Keratinocyte (primary cell): Measurements from ENCODE around the gene RANBP10. TPM values are rescaled to one million over a fixed set of nuclear protein-coding genes. Genes with fewer than 3 reads are reported as not detected.

Source experiments
- DNase-seq: peaks from one replicate; pipeline ENCODE4 v3.0.0-alpha.2; 2011; ENCODE audit warnings: low read depth, missing footprints, low spot score
- FAIRE-seq: peaks from 2 replicates; lab custom pipeline; 2011; peaks lifted over from hg19 to GRCh38; lab: Jason Lieb, UNC
- H2AFZ ChIP-seq: 2 replicates; pipeline ENCODE4 v1.6.0; 2012; ENCODE audit warnings: low read length, control low read depth, inconsistent platforms; ENCODE audit not compliant: control insufficient read depth
- H3K27ac ChIP-seq: 2 replicates; pipeline ENCODE4 v1.5.1; 2011; ENCODE audit warnings: low read length; ENCODE audit not compliant: control insufficient read depth, insufficient read depth
- H3K27me3 ChIP-seq: 3 replicates; pipeline ENCODE4 v1.6.0; 2011; ENCODE audit warnings: low read length; ENCODE audit not compliant: control insufficient read depth, insufficient read depth; ENCODE audit errors: extremely low read depth
- H3K36me3 ChIP-seq, 2 experiments: 2 replicates in 1 of 2; 3 replicates in 1 of 2; pipeline ENCODE4 v1.5.1; 2011; ENCODE audit warnings: low read length in 2 of 2, mild to moderate bottlenecking in 1 of 2; ENCODE audit not compliant: control insufficient read depth in 2 of 2, insufficient read depth in 2 of 2; ENCODE audit errors: extremely low read depth in 1 of 2
- H3K4me1 ChIP-seq: 3 replicates; pipeline ENCODE4 v1.5.1; 2011; ENCODE audit warnings: low read length; ENCODE audit not compliant: control insufficient read depth, insufficient read depth; ENCODE audit errors: extremely low read depth
- H3K4me2 ChIP-seq: 3 replicates; pipeline ENCODE4 v1.6.0; 2011; ENCODE audit warnings: low read depth, low read length; ENCODE audit not compliant: control insufficient read depth, insufficient read depth; ENCODE audit errors: extremely low read depth
- H3K4me3 ChIP-seq, 3 experiments: fragments of 200-600 bp in 1 of 3; sonication (generic) in 1 of 3; 2 replicates in 2 of 3; 3 replicates in 1 of 3; pipeline ENCODE4 v1.5.1; 2011 to 2016; ENCODE audit warnings: low read length in 3 of 3, mild to moderate bottlenecking in 3 of 3, control low read depth in 2 of 3, inconsistent platforms in 1 of 3, low read depth in 1 of 3, mixed read lengths in 1 of 3, mixed run types in 1 of 3, moderate library complexity in 1 of 3; ENCODE audit not compliant: control insufficient read depth in 2 of 3, insufficient read depth in 2 of 3; ENCODE audit errors: extremely low read depth in 1 of 3
- H3K79me2 ChIP-seq: 2 replicates; pipeline ENCODE4 v1.6.0; 2012; ENCODE audit warnings: low read length; ENCODE audit not compliant: control insufficient read depth, insufficient read depth
- H3K9ac ChIP-seq: 3 replicates; pipeline ENCODE4 v1.6.0; 2011; ENCODE audit warnings: low read length; ENCODE audit not compliant: control insufficient read depth, insufficient read depth; ENCODE audit errors: extremely low read depth
- H3K9me1 ChIP-seq: 3 replicates; pipeline ENCODE4 v1.6.0; 2011; ENCODE audit warnings: low read length; ENCODE audit not compliant: control insufficient read depth, insufficient read depth; ENCODE audit errors: extremely low read depth
- H3K9me3 ChIP-seq: 2 replicates; pipeline ENCODE4 v1.5.1; 2012; ENCODE audit warnings: low read depth, low read length; ENCODE audit not compliant: control insufficient read depth
- H4K20me1 ChIP-seq: 3 replicates; pipeline ENCODE4 v1.6.0; 2011; ENCODE audit warnings: low read length; ENCODE audit not compliant: control insufficient read depth, insufficient read depth; ENCODE audit errors: extremely low read depth
- CTCF ChIP-seq, 3 experiments: IDR thresholded peaks in 1 of 3; conservative IDR thresholded peaks in 1 of 3; optimal IDR thresholded peaks in 1 of 3; 2 replicates in 2 of 3; 3 replicates in 1 of 3; pipeline versions ENCODE3 to v1.5.1; 2011; ENCODE audit warnings: low read length in 3 of 3, mild to moderate bottlenecking in 3 of 3, moderate library complexity in 2 of 3, control low read depth in 1 of 3, inconsistent platforms in 1 of 3; ENCODE audit not compliant: insufficient read depth in 2 of 3; ENCODE audit errors: extremely low read depth in 1 of 3
- EZH2 ChIP-seq: IDR thresholded peaks from one replicate; pipeline ENCODE4 v1.6.1; 2012; ENCODE audit warnings: inconsistent platforms, mild to moderate bottlenecking, low read length, moderate library complexity
- dilution Hi-C: fragments of 300-500 bp; cut with MboI; formaldehyde crosslinking; loops from one replicate; pipeline ENCODE4 v1.7.0; 2020; ENCODE audit warnings: low sequenced_read_pairs; ENCODE audit not compliant: extremely low pct_ligation_motif_present
- polyA plus RNA-seq, 5 experiments: library from polyadenylated mRNA; depleted of rRNA in 3 of 5; stranded (reverse) in 3 of 5; stranded (forward) in 1 of 5; unstranded in 1 of 5; fragments of >200 nt; gene quantifications; 1 replicate in 1 of 5; 2 replicates in 3 of 5; 3 replicates in 1 of 5; pipeline versions ENCODE4 v1.2.1 to v1.2.3, GENCODE V29; 2011 to 2012; ENCODE audit warnings: missing spikeins in 2 of 5, low read depth in 1 of 5, low replicate concordance in 1 of 5

Gene RANBP10
- polyA plus RNA-seq, 1 donor (not counting 4 experiments of a cell fraction or from before 2014, with no cell fraction given), result 9.5 TPM

GRCh38 chr16:67727521-67728485 is 78.6 kb downstream of the RANBP10 start:
- no peaks in the 10 kb centered on the region for H3K27me3 ChIP-seq
- H3K9me3 ChIP-seq, result no peaks in the 10 kb centered on the region
- dilution Hi-C loops, result no loop called here
- peaks cover 14 to 42% of the 10 kb centered on the region in 2 experiments for H3K36me3 ChIP-seq
- no peak overlapping the region for H3K9ac ChIP-seq
- H3K9me1 ChIP-seq, result no peaks in the 10 kb centered on the region
- no peak for DNase-seq
- TF ChIP-seq CTCF (optimal IDR thresholded peaks at IDR 0.05 in 1 of 3, IDR thresholded peaks at IDR 0.05 in 1 of 3, conservative IDR thresholded peaks at IDR 0.05 in 1 of 3; ENCODE audit: extremely low read depth in 1 of 3, insufficient read depth in 2 of 3, low read length in 3 of 3) (no peak), EZH2 (no peak)
- H3K4me1 ChIP-seq, result peaks cover 10% of the 10 kb centered on the region
- H4K20me1 ChIP-seq, result no peaks in the 10 kb centered on the region
- no peaks in the 10 kb centered on the region for H3K79me2 ChIP-seq
- H3K27ac ChIP-seq, result no peak overlapping the region
- H2AFZ ChIP-seq, result no peak overlapping the region
- no peak overlapping the region for H3K4me2 ChIP-seq
- H3K4me3 ChIP-seq, result no peak overlapping the region
- no peak for FAIRE-seq

- Histone ChIP-seq H3K4me1 (peaks cover 12% of the 10 kb centered on the region), H3K79me2 (no peaks in the 10 kb centered on the region), H3K4me2 (no peak overlapping the region), H2AFZ (no peak overlapping the region), H3K9me1 (no peaks in the 10 kb centered on the region), H3K27me3 (no peaks in the 10 kb centered on the region), H3K9me3 (no peaks in the 10 kb centered on the region), H3K4me3 (no peak overlapping the region), H3K27ac (no peak overlapping the region), H3K36me3 (peaks cover 10 to 37% of the 10 kb centered on the region in 2 experiments), H3K9ac (no peak overlapping the region), H4K20me1 (no peaks in the 10 kb centered on the region)
- no peak for TF ChIP-seq EZH2
- TF ChIP-seq CTCF (optimal IDR thresholded peaks at IDR 0.05 in 1 of 3, IDR thresholded peaks at IDR 0.05 in 1 of 3, conservative IDR thresholded peaks at IDR 0.05 in 1 of 3; ENCODE audit: extremely low read depth in 1 of 3, insufficient read depth in 2 of 3, low read length in 3 of 3), result no peak
- DNase-seq (no peak), FAIRE-seq (no peak)
- dilution Hi-C loops, result no loop called here
These were observed 80.0 kb downstream of the RANBP10 start for GRCh38 chr16:67726106-67727034.
